HG03045 (cell line): ENCODE measurements around the gene KANSL1.

ENCODE experiments used
- ATAC-seq: cut with Tn5 transposase; IDR thresholded peaks from one replicate; pipeline ENCODE4 v1.9.1; 2021; ENCODE audit warnings: mild to moderate bottlenecking, moderate library complexity; ENCODE audit not compliant: unreplicated experiment

Gene KANSL1

GRCh38 chr17:46144246-46144645 lies 49.0 kb downstream of the KANSL1 start:
- ATAC-seq = no peak

- ATAC-seq = no peak
These were observed 49.4 kb downstream of the KANSL1 start for GRCh38 chr17:46143827-46144236.

GRCh38 chr17:46141645-46142044 lies 51.6 kb downstream of the KANSL1 start:
- ATAC-seq = no peak

- no peak for ATAC-seq
These were observed 52.5 kb downstream of the KANSL1 start for GRCh38 chr17:46140645-46141197.

GRCh38 chr17:46139432-46140210 lies 53.6 kb downstream of the KANSL1 start:
- no peak for ATAC-seq

GRCh38 chr17:46138473-46138872 lies 54.8 kb downstream of the KANSL1 start:
- ATAC-seq = no peak

GRCh38 chr17:46136820-46137219 lies 56.4 kb downstream of the KANSL1 start:
- no peak for ATAC-seq

- no peak for ATAC-seq
These were observed 57.2 kb downstream of the KANSL1 start for GRCh38 chr17:46135879-46136563.

GRCh38 chr17:46135126-46135812 lies 58.0 kb downstream of the KANSL1 start:
- ATAC-seq = no peak

- no peak for ATAC-seq
These were observed 63.9 kb downstream of the KANSL1 start for GRCh38 chr17:46129302-46129701.

- no peak for ATAC-seq
These were observed 64.8 kb downstream of the KANSL1 start for GRCh38 chr17:46128453-46128852.

- no peak for ATAC-seq
These were observed 65.7 kb downstream of the KANSL1 start for GRCh38 chr17:46127524-46127923.

GRCh38 chr17:46126840-46127239 lies 66.4 kb downstream of the KANSL1 start:
- no peak for ATAC-seq

GRCh38 chr17:46125831-46126230 lies 67.4 kb downstream of the KANSL1 start:
- ATAC-seq = no peak

GRCh38 chr17:46124695-46125592 lies 68.3 kb downstream of the KANSL1 start:
- ATAC-seq = no peak

GRCh38 chr17:46123607-46124006 lies 69.6 kb downstream of the KANSL1 start:
- no peak for ATAC-seq

GRCh38 chr17:46122486-46122871 lies 70.8 kb downstream of the KANSL1 start:
- ATAC-seq = no peak

GRCh38 chr17:46121841-46122485 lies 71.3 kb downstream of the KANSL1 start:
- no peak for ATAC-seq

GRCh38 chr17:46121165-46121764 lies 72.0 kb downstream of the KANSL1 start:
- ATAC-seq = no peak

GRCh38 chr17:46120537-46120936 lies 72.7 kb downstream of the KANSL1 start:
- ATAC-seq = no peak
